ENCODE results near the gene OGFOD2.
A peak's percentile ranks its signal among the peaks of the same experiment; 100 is the strongest.

OGFOD2 gene

DNA sequence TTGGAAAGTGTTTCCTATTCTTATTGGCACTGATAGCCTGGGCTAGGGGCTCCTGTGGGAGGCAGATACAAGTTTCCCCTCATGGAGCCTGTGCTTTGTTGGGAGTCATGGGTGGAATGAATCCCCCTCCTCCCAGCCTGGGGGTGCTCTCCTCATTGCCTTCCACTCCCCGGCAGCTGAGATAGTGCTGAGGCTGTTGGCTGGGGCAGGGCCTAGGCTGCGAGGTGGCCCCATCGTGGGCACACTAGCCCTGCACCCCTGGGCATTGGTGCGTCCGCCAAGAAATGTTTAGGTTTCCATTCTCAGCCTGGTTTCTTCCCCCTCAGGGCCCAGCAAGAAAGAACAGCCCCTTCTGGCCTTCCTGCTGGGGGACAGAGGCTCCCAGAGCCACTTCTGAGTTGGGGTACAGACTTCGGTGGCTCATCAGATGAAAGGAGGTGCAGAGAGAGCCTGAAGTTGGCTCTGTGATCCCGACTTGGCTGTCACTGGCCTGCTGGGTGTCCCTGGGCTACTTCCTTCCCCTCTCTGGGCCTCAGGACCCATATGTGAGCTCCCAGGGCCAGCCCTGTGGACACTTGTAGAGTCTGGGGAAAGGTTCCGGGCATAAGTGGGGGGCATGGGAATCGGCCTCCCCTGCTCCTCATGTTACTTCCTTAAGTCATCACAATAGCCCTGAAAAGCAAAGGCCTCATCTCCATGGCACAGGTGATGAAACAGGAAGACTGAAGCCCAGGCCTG lies 2.8 kb downstream of the OGFOD2 start:
- no peak for DNase-seq

- DNase-seq: no peak
Observed at GRCh38 chr12:122978507-122978955, 3.5 kb downstream of the OGFOD2 start.

GRCh38 chr12:122979001-122979907 lies 4.2 kb downstream of the OGFOD2 start:
- DNase-seq: no peak

- DNase-seq: no peak
Observed at GRCh38 chr12:122979908-122980182, 4.8 kb downstream of the OGFOD2 start.

DNA sequence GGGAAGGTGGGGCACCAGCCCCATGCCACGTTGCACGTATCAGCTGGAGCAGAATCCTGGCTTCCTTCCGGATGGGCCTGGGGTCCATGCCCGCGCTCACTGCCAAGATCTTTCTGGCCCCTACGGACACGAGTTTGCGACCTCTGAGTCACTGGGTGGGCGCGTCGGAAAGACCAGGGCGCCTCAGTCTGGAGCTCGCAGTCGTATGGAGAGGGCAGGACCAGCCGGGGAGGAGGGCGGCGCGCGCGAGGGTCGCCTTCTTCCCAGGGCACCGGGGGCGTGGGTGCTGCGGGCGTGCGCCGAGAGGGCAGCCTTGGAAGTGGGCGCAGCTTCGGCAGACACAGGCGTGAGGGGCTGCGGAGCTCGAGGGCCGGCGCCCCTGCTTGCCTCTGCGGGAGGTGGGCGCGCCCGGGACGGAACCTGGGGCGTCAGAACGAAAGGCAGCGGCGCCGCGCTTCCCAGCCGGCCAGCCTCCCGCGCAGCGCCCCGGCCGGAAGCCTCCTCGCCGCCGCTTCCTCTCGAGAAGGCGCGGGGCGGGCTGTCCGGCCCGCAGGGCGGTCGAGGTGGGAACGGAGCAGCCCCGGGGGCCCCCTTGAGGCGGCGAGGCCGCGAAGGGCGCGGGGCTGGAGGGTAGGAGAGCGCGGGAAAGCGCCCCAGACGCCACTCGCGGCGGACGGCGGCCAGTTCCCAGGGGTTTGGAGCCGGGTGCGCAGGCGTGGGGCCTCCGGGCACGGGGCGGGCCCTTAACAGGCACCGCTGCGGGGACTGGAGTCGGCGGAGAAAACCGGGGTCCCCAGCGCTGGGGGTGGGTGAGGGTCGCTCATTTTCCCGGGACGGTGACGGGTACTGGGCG lies 5.4 kb downstream of the OGFOD2 start, which contains the start of gene ARL6IP4:
ARL6IP4 (plus strand) TSS at position 499 of the 853 bp plus-strand sequence. CDS start 459 bp downstream, outside the sequence.
- peak; percentile 85 for DNase-seq

GRCh38 chr12:122981036-122981471 lies 6.0 kb downstream of the OGFOD2 start:
- peak; percentile 67 for DNase-seq

DNA sequence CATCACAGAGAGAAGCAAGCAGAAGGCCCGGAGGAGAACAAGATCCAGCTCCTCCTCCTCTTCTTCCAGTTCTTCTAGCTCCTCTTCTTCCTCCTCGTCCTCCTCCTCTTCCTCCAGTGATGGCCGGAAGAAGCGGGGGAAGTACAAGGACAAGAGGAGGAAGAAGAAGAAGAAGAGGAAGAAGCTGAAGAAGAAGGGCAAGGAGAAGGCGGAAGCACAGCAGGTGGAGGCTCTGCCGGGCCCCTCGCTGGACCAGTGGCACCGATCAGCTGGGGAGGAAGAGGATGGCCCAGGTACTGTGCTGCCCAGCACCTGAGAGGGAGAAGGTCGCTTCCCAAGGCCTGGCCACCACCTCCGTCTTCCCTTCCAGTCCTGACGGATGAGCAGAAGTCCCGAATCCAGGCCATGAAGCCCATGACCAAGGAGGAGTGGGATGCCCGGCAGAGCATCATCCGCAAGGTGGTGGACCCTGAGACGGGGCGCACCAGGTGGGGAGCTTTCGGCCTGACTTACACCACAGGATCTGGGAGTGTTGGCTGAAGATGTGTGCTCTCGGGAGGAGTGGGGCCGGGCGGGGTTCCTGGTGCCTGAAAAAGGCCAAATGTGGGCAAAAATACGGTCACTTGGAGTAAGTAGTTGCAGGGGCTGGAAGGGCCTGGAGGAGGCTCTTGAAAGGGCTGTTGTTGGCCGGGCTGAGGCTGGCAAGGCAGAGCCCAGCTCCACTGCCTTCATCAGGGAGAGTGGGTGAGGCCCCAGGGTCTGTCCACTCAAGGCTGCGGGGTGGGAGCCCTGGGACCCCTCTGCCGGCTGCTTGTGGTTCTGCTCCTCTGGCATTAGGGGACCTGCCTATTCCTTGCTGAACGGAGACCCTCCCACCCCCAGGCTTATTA lies 6.8 kb downstream of the OGFOD2 start:
- no peak for DNase-seq

DNA sequence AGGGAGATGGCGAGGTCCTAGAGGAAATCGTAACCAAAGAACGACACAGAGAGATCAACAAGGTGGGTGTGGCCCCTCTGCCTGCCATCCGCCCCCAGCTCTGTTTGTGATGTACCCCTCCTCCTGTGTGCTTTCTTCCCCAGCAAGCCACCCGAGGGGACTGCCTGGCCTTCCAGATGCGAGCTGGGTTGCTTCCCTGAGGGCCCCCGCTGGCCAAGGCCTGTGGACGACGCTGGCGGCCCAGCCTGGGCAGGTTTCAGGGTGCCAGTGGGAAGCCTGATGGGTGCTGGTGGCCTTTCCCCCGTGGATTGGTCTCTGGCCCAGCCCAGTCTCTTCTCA lies 7.4 kb downstream of the OGFOD2 start:
- no peak for DNase-seq

- no peak for DNase-seq
Observed at GRCh38 chr12:122982963-122983788, 8.1 kb downstream of the OGFOD2 start.

DNA sequence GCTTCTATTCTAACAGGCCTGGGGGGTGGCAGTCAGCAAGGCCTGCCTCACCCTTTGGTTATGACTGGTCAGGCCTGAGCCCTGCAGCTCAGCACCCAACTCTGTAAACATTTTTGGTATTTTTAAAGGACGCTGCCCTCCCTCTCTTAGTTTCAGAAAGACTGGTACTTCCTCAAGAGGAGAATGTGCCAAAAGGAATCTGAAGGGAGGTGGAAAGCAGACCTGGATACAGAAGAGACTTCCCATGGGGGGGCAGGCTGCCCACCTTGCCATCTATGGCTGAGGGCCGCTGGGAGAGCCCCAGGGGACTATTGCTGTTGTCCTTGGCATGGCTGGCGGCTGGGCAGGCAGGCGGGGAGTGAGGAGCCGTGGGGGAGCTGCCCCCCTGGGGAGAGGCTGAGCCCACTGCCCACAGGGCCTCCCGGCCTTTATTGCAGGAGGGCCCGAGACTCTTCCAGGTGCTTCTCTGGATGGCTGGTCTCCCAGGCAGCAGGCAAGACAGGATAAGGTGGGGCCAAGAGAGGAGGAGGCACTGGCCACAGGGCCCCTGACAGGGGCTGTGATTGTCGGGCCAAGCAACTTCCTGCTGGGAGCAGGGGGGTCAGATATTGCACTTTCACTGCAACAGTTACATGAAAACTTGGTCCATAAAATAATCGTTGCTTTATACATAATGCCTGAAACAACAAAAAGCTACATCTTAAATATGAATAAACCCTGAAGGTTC lies 8.9 kb downstream of the OGFOD2 start:
- peak; percentile 18 for DNase-seq

GRCh38 chr12:122984612-122985337 lies 9.7 kb downstream of the OGFOD2 start:
- DNase-seq: no peak

- DNase-seq: no peak
Observed at GRCh38 chr12:122985338-122986257, 10.6 kb downstream of the OGFOD2 start.

- no peak for DNase-seq
Observed at GRCh38 chr12:122986258-122986871, 11.3 kb downstream of the OGFOD2 start.

- DNase-seq: no peak
Observed at GRCh38 chr12:122987086-122987951, 12.3 kb downstream of the OGFOD2 start.

GRCh38 chr12:122988036-122988435 lies 13.0 kb downstream of the OGFOD2 start:
- no peak for DNase-seq

GRCh38 chr12:122988612-122989212 lies 13.7 kb downstream of the OGFOD2 start:
- no peak for DNase-seq

Data from NCI-H69 (cell line).